ENCODE measurements around the gene TLR5.
A peak's percentile ranks its signal among the peaks of the same experiment; 100 is the strongest.
"Not testable (repeated sequence)": the region's sequence is repeated elsewhere in the genome, so short reads cannot be mapped to it uniquely, and the experiment has no call there.

TLR5 gene

DNA sequence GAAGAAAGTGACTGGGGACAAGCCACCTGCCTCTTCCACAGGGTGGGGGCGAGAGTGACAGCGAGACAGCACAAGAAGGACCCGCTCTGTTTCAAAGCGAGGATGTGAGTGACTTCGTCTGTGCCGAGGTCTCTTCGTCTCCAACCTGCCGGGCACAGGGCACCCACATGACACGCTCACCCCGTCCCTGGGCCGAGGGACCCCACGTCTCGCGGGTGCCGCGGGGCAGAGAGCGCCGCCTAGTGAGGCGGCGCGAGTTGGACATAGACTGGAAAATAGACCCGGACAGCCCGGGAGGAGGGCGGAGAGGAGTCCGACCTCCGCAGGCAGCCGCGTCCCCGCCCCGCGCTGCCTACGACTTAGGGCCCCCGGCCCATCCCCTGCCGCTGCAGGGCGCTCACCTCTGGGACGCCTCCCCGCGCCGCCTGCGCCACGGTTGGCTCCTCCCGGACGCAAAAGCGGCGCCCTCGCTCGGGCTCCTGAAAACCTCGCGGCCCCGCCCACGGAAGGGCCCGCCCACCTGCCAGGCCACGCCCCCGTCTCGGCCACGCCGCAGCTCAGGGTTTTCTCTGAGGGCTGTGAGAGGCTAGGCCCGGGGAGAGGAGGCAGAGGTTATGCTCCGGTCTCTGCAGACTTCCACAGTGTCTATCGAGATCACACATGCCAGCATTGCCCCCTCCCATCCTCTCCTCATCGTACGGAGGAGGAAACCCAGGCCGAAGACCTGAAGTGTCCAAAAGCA, at the start of gene TLR5:
Gene TLR5 (minus strand): TSS at position 454 of the 742 bp plus-strand sequence. CDS start 30,217 bp downstream, outside the sequence.
- peak; percentile 84 for DNase-seq

DNA sequence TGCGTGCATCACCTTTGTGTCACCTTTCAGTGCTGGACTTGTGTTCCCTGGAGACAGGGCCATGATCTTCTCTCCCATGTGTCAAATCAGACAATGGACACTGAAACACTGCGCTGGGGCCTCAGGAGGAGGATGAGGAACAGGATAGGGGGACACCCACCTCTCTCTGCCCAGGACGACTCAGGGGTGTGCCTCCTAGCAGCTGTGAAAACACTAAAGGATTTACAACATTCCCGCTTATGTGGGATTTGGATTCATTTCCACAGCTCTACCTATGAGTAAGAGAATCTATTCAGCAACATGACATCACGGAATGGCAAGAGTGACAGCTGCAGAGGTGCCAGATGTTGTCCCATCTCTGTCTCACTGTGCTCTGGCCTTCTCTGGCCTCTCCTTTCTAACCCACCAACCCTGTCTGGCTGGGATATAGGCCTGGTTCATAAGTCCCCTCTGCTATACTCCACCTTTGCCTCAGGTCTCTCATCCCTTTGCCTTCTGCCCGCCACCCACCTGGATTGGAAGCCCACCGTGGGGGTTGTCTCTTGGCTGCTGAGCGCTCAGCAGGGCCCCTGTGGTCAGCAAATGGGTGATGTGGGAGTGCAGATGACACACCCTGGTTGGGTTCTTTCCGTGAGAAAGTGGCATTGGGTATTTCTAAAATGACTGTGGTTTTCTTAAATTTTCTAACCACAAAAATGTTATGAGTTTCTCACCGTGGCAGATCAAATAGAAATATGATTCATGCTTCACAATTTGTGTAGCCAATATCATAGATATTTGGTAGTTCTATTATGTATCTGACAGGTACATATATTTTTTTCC, 47.1 kb upstream of the TLR5 start:
- peak; percentile 22 for DNase-seq

GRCh38 chr1:223189525-223189902, 46.5 kb upstream of the TLR5 start:
- no peak for DNase-seq

DNA sequence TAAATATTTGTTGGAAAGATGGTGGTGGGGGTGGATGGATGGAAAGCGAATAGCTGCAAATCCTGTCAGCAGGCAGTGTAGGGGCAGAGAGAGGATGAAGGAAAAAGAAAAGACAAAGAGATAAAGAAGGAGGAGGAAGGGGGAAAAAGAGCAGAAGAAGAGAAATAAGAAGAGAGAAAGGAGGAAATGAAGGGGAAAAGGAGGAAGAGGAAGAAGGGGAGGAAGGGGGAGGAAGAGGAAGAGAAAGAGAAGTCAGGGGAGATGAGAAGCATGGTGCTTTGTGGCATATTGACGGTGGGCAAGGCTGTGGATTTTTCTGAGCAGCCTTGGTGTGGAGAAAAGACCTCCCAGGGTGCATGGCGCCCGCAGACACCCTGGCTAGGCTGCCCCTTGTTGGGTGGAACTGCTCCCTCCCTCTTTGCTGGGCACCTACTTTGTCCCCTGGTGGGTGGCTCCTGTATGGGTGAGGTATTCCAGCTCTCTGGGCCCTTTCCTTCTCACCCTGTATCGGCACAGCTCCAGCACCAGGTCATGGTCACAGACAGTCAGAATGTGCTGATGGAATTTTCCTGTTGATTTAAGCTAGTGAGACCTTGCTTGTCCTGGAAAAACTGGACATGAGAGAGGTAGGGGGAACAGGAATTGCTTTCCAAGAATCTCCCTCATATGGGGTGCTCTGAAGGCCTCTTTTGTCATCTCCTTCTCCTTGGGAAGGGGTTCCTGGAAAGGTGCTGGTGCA, 45.7 kb upstream of the TLR5 start:
- DNase-seq = no peak

- no peak for DNase-seq
Measured at GRCh38 chr1:223186800-223187199, 43.8 kb upstream of the TLR5 start.

- DNase-seq = no peak
Measured at GRCh38 chr1:223183268-223183862, 40.3 kb upstream of the TLR5 start.

GRCh38 chr1:223180731-223181321, 37.8 kb upstream of the TLR5 start:
- DNase-seq = no peak

- no peak for DNase-seq
Measured at GRCh38 chr1:223179786-223180185, 36.7 kb upstream of the TLR5 start.

DNA sequence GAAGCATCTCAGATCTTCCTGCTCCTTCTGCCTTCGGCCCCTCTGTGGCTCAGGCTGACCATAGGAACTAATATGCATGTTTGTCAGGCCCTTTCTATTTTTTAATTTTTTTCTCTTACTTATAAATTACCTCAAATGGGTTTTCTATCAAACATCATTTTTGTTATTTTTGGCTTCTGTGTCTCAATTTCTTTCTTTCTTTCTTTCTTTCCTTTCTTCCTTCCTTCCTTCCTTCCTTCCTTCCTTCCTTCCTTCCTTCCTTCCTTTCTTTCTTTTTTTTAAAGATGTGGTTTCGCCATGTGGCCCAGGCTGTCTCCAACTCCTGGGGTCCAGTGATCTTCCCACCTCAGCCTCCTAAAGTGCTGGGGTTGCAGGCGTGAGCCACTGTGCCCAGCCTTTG, 36.2 kb upstream of the TLR5 start:
- no peak for DNase-seq

- DNase-seq = no peak
Measured at GRCh38 chr1:223177681-223178080, 34.6 kb upstream of the TLR5 start.

DNA sequence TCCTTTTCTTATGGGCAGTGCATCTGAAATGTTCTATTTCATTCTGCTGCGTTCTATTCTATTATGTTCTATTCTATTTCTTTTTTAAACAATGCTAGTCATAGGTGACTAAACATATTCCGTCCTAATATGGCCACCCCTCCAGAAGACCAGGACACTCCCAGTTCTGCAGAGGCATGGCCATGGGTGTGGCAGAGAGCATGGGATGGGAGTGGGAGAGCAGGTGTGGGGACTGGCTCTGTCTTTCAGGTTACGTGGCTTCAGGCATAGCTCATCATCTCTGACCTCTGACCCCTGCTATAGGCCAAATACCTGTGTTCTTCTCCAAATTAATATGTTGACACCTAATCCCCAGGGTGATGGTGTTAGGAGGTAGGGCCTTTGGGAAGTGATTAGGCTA, 33.4 kb upstream of the TLR5 start:
- DNase-seq = no peak

DNA sequence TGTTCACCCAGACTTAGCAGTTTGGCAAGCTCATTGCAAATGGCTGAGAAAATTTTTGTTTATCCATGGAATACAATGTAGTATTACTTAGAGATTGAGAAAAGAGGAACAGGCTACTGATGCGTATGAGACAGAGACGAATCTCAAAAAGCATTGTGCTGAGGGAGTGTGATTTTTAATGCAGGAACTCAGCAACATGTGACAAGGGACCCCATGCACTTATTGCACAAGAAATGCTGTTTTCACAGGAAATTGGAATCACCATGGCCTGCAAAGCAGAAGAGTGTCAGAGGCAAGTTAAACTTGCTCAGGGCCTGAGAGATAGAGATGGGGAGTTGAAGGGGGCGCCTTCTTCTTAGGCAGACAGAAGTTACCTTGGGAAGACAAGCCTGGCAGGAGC, 32.6 kb upstream of the TLR5 start:
- no peak for DNase-seq

DNA sequence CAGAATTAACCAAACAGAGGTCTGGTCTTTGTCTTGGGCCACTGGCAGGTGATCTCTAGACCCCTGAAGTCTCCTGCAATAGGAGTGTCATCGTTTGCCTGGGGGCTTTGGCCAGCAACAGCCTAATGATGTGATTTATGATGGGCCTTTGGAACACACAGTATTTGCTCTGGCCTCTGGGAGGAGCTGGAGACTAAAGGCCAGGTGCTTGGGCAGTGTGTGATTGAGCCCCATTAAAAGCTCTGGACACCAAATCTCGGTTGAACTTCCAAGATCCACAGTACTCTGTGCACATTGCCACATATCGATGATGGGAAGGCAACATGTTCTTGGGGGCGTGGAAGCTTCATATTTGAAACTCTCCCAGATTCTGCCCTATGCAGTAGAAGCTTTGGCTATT, 32.0 kb upstream of the TLR5 start:
- DNase-seq = no peak

- not testable (repeated sequence) for DNase-seq
Measured at GRCh38 chr1:223169458-223169857, 26.4 kb upstream of the TLR5 start.

GRCh38 chr1:223161321-223161720, 18.3 kb upstream of the TLR5 start:
- no peak for DNase-seq

- DNase-seq = no peak
Measured at GRCh38 chr1:223156343-223156742, 13.3 kb upstream of the TLR5 start.

DNA sequence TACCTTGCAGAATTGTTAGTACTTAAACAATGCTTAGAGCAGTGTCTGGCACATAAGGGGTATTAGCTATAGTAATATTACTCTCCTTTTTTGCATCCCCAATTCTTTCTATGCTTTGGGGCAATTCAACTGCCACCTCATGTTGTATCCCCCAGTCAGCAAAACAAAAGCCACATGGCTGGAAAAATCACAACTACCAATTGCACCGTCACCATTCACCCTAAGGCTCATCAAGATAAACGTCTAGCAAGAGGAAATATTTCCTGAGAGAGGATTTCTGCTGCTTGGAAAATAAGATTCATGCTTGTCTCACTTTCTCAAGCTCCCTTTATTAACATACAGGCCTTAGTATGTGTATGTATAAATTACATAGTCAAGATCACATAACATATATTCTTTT, 12.1 kb upstream of the TLR5 start:
- no peak for DNase-seq

DNA sequence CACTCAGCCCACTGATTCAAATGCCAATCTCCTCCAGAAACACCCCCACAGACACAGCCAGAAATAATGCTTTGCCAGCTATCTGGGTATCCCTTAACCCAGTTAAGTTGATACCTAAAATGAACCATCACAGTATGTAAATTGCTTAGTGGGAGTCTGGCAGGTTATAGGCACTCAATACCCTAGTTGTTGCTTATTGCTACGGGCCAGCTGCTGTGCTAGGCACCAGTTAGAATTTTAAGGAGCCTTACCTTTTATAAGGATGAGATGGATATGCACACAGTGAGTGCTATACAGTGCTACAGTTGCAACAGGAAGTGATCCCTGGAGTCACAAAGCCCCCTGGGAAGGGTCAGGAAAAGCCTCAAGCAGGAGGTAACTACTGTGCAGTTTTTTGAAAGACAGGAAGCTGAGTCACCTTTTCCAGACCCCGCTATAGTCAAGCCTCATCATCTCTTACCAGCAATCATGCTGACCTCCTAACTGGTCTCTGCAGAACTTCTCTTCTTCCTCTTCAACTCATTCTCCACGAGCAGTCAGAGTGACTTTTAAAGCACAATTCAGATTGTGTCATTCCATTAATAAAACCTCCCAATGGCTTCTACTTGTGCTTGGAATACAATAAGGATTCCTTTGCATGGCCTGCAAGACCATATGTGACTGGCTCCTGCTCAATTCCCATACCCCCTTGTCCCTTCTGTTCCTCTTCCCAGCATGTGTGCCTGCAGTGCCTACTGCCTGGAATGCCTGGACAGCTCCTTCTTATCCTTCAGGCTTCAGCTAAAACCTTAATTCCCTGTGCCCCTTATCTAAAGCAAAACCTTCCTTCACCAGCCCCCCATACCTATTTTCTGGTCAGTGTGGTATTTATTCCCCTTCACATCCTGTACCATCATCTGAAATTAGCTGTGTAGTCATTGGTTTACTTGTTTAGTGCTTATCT, 10.4 kb upstream of the TLR5 start:
- no peak for DNase-seq

GRCh38 chr1:223152399-223152798, 9.4 kb upstream of the TLR5 start:
- DNase-seq = no peak

- DNase-seq = no peak
Measured at GRCh38 chr1:223150443-223150842, 7.4 kb upstream of the TLR5 start.

DNA sequence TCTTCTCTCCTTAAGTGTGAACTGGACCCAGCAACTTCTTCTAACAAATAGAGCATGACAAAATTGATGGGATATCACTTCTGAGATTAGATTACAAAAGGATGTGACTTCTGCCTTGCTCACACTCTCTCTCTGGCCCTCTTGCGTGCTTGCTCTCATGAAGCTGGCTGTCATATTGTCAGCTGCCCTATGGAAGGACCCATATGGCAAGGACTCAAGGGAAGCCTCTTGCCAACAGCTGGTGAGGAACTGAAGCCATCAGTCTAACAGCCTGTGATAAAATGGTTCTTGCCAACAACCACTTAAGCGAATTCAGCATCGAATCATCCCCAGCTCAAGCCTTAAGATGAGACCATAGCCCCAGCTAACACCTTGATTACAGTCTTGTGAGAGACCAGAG, 4.8 kb upstream of the TLR5 start:
- DNase-seq = no peak

- DNase-seq = no peak
Measured at GRCh38 chr1:223147409-223147808, 4.4 kb upstream of the TLR5 start.
